Memory B cell (primary cell): ENCODE data around the gene SUMO2.
"Not testable (repeated sequence)": the region's sequence is repeated elsewhere in the genome, so short reads cannot be mapped to it uniquely, and the experiment has no call there.

Experiments used
- ATAC-seq: fragments of 150-1000 bp; cut with Tn5 transposase; 2 replicates; pipeline ENCODE4 v1.10.0; 2021; ENCODE audit warnings: low read depth, mild to moderate bottlenecking, moderate library complexity
- DNase-seq, 2 donors: peaks; one replicate each; pipeline ENCODE4 v3.0.0; 2022; ENCODE audit warnings: low spot score in 2 of 2
- H3K27ac Mint-ChIP-seq: one replicate; pipeline ENCODE4 v1.8.0; 2022; ENCODE audit warnings: mild to moderate bottlenecking, moderate library complexity, mixed read lengths
- H3K27me3 Mint-ChIP-seq: one replicate; pipeline ENCODE4 v1.8.0; 2022; ENCODE audit warnings: mixed read lengths
- H3K36me3 Mint-ChIP-seq: one replicate; pipeline ENCODE4 v1.8.0; 2022; ENCODE audit warnings: mild to moderate bottlenecking, mixed read lengths
- H3K4me1 Mint-ChIP-seq: one replicate; pipeline ENCODE4 v1.8.0; 2022; ENCODE audit warnings: mixed read lengths
- H3K4me3 Mint-ChIP-seq: one replicate; pipeline ENCODE4 v1.8.0; 2022; ENCODE audit warnings: mild to moderate bottlenecking, moderate library complexity, mixed read lengths
- H3K9me3 Mint-ChIP-seq: one replicate; pipeline ENCODE4 v1.8.0; 2022; ENCODE audit warnings: mixed read lengths

Gene SUMO2

GRCh38 chr17:75146592-75146991 is 36.2 kb downstream of the SUMO2 start:
- H3K27me3 Mint-ChIP-seq: no peaks in the 10 kb centered on the region
- H3K4me1 Mint-ChIP-seq: peaks cover 8% of the 10 kb centered on the region
- H3K27ac Mint-ChIP-seq: no peak overlapping the region
- H3K36me3 Mint-ChIP-seq: peaks cover 20% of the 10 kb centered on the region
- ATAC-seq (no peak), DNase-seq (no peak)
- H3K4me3 Mint-ChIP-seq: no peak overlapping the region
- no peaks in the 10 kb centered on the region for H3K9me3 Mint-ChIP-seq

- Mint-ChIP-seq H3K36me3 (peaks cover 22% of the 10 kb centered on the region), H3K27ac (no peak overlapping the region)
These were observed 37.8 kb downstream of the SUMO2 start for GRCh38 chr17:75144816-75145512.

GRCh38 chr17:75142236-75142971 is 40.4 kb downstream of the SUMO2 start:
- Mint-ChIP-seq H3K36me3 (peaks cover 16% of the 10 kb centered on the region), H3K9me3 (no peaks in the 10 kb centered on the region), H3K27ac (no peak overlapping the region), H3K27me3 (no peaks in the 10 kb centered on the region), H3K4me3 (no peak overlapping the region), H3K4me1 (peaks cover 6% of the 10 kb centered on the region)
- ATAC-seq: no peak
- no peak for DNase-seq

More at GRCh38 chr17:75144816-75145512, 37.8 kb downstream of the SUMO2 start:
- DNase-seq (no peak), ATAC-seq (no peak)
- Mint-ChIP-seq H3K9me3 (no peaks in the 10 kb centered on the region), H3K4me1 (peaks cover 10% of the 10 kb centered on the region), H3K4me3 (no peak overlapping the region), H3K27me3 (no peaks in the 10 kb centered on the region)

DNA sequence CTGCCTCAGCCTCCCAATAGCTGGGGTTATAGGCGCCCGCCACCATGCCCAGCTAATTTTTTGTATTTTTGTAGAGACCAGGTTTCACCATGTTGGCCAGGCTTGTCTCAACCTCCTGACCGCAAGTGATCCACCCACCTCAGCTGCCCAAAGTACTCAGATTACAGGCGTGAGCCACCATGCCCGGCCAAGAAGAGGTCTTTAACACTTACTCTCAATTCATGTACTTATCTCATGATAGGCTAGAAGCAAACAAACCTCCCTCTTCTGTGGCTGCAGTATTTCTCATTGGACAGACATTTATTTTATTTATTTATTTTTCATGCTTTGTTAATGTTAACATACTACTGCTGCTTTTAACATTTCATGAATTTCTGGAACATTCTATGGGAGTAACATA is 44.2 kb downstream of the SUMO2 start:
- Mint-ChIP-seq H3K9me3 (no peaks in the 10 kb centered on the region), H3K27ac (no peak overlapping the region), H3K4me3 (no peak overlapping the region), H3K4me1 (peaks cover 4% of the 10 kb centered on the region), H3K36me3 (peaks cover 2% of the 10 kb centered on the region), H3K27me3 (no peaks in the 10 kb centered on the region)
- ATAC-seq: no peak
- no peak for DNase-seq

DNA sequence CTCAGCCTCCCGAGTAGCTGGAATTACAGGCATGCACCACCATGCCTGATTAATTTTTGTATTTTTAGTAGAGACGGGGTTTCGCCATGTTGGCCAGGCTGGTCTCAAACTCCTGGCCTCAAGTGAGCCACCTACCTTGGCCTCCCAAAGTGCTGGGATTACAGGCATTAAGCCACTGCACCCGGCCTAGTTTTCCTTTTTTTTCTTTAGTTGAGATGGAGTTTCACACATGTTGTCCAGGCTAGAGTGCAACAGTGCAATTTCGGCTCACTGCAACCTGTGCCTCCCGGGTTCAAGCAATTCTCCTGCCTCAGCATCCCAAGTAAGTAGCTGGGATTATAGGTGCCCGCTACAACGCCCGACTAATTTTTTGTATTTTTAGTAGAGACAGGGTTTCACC is 45.0 kb downstream of the SUMO2 start:
- ATAC-seq, H3K4me1 Mint-ChIP-seq, DNase-seq, H3K4me3 Mint-ChIP-seq, H3K36me3 Mint-ChIP-seq, H3K9me3 Mint-ChIP-seq, H3K27ac Mint-ChIP-seq, H3K27me3 Mint-ChIP-seq: not testable (repeated sequence)

- DNase-seq: no peak
- Mint-ChIP-seq H3K9me3 (no peaks in the 10 kb centered on the region), H3K4me1 (peaks cover 2% of the 10 kb centered on the region), H3K27ac (no peak overlapping the region), H3K4me3 (no peak overlapping the region), H3K36me3 (no peaks in the 10 kb centered on the region), H3K27me3 (no peaks in the 10 kb centered on the region)
- no peak for ATAC-seq
These were observed 46.8 kb downstream of the SUMO2 start for GRCh38 chr17:75135946-75136345.

DNA sequence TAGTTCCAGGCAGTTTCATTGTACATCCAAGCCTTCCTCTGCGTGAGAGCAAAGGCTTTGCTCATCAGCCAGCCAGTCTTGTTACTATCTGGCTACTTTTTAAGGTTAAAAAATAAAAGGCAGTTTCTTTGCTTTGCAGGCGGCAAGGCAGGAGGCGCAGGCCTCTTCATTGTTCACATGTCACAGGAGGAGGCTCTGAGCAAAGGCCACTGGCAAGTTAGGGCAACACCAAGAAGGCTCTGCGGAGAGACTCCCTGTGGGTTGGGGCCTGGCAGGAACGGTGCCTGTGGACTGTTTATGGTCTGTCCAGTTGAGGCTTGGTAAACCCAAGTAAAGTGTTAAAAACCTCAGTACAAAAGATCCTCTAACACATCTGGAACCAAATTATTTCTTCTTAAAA is 47.3 kb downstream of the SUMO2 start:
- Mint-ChIP-seq H3K4me3 (no peak overlapping the region), H3K27me3 (no peaks in the 10 kb centered on the region), H3K9me3 (no peaks in the 10 kb centered on the region), H3K27ac (no peak overlapping the region), H3K4me1 (peaks cover 4% of the 10 kb centered on the region), H3K36me3 (no peaks in the 10 kb centered on the region)
- ATAC-seq (no peak), DNase-seq (no peak)

GRCh38 chr17:75133607-75134347 is 49.0 kb downstream of the SUMO2 start:
- H3K36me3 Mint-ChIP-seq, ATAC-seq, H3K4me3 Mint-ChIP-seq, H3K9me3 Mint-ChIP-seq, H3K27me3 Mint-ChIP-seq, H3K4me1 Mint-ChIP-seq, DNase-seq, H3K27ac Mint-ChIP-seq: not testable (repeated sequence)

DNA sequence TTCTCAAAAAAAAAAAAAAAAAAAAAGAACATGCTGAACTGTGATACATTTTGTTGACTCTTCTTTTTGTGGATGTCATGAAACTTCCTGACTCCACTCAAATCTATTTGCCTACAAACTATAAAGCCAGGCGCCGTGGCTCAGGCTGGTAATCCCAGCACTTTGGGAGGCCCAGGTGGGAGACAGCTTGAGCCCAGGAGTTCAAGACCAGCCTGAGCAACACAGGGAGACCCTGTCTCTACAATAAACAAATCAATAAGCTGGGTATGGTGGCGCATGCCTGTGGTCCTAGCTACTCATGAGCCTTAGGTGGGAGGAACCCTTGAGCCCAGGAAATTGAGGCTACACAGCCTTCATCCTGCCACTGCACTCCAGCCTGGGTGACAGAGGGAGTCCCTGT is 49.8 kb downstream of the SUMO2 start:
- no peaks in the 10 kb centered on the region for H3K9me3 Mint-ChIP-seq
- H3K4me3 Mint-ChIP-seq: no peak overlapping the region
- no peak for ATAC-seq
- no peak overlapping the region for H3K27ac Mint-ChIP-seq
- no peaks in the 10 kb centered on the region for H3K27me3 Mint-ChIP-seq
- DNase-seq: no peak
- peaks cover 11% of the 10 kb centered on the region for H3K4me1 Mint-ChIP-seq
- H3K36me3 Mint-ChIP-seq: peaks cover 4% of the 10 kb centered on the region

- H3K36me3 Mint-ChIP-seq, H3K27me3 Mint-ChIP-seq, DNase-seq, H3K9me3 Mint-ChIP-seq, ATAC-seq: not testable (repeated sequence)
- Mint-ChIP-seq H3K4me1 (peaks cover 11% of the 10 kb centered on the region), H3K27ac (peak overlapping the region; percentile 76), H3K4me3 (peak overlapping the region; percentile 86)
These were observed 50.5 kb downstream of the SUMO2 start for GRCh38 chr17:75132018-75133000.

- peak; percentile 54 to 77 for DNase-seq
- H3K4me1 Mint-ChIP-seq: peaks cover 11% of the 10 kb centered on the region
- peaks cover 4% of the 10 kb centered on the region for H3K36me3 Mint-ChIP-seq
- peak; percentile 81 for ATAC-seq
- peak within 1 kb of the TSS; percentile 86 for H3K4me3 Mint-ChIP-seq
- H3K27me3 Mint-ChIP-seq: no peaks in the 10 kb centered on the region
- H3K27ac Mint-ChIP-seq: peak within 1 kb of the TSS; percentile 79
- H3K9me3 Mint-ChIP-seq: no peaks in the 10 kb centered on the region
These were observed 51.3 kb downstream of the SUMO2 start, which contains the start of gene NT5C for GRCh38 chr17:75131278-75132017. TSS of gene NT5C (minus strand) at chr17:75131742. CDS start at chr17:75131707, 35 bp downstream.

DNA sequence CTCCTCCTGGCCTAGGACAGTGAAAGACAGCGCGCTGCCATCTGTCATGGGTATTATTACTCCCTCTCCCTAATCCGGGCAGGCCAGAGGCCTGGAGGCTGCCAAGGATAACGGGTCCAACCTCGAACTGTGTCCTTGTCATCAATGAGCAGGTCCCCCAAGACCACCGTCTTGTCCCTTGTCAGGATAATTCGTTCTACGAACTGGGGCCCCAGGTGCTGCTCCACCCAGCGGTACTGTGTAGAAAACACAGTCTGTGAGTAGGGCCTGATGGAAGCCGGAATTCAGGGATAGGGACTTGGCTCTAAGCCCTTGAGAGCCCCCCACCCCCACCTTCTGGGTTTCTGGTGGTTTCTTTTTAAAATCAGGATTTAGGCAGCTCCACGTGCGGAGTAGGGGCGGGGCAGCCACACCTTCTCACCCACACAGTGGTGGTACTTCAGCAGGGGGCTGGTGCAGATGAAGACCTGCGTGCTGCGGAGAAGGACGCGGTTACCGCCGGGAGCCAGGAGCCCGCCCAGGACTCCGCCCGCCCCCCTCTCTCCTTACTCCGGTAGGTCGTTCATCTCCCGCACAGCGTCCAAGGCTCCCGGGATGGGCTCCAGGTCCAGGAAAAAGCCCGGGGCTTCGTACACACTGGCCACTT is 52.0 kb downstream of the SUMO2 start:
- peak overlapping the region; percentile 79 for H3K27ac Mint-ChIP-seq
- peak overlapping the region; percentile 86 for H3K4me3 Mint-ChIP-seq
- DNase-seq: peak; percentile 28 to 37
- peak; percentile 51 for ATAC-seq
- H3K27me3 Mint-ChIP-seq: no peaks in the 10 kb centered on the region
- H3K36me3 Mint-ChIP-seq: peaks cover 4% of the 10 kb centered on the region
- H3K4me1 Mint-ChIP-seq: peaks cover 18% of the 10 kb centered on the region
- H3K9me3 Mint-ChIP-seq: no peaks in the 10 kb centered on the region
